ENCODE measurements around the gene KIAA1549.

Gene KIAA1549

GRCh38 chr7:138852469-138852868 is 128.7 kb downstream of the KIAA1549 start:
- no peak for DNase-seq (ENCODE audit: low read depth in 3 of 3)

- DNase-seq (ENCODE audit: low read depth in 3 of 3), result no peak
These were observed 131.5 kb downstream of the KIAA1549 start for GRCh38 chr7:138849701-138850100.

- DNase-seq (ENCODE audit: low read depth in 3 of 3), result no peak
These were observed 132.9 kb downstream of the KIAA1549 start for GRCh38 chr7:138848056-138848980.

- no peak for DNase-seq (ENCODE audit: low read depth in 3 of 3)
These were observed 135.5 kb downstream of the KIAA1549 start for GRCh38 chr7:138845711-138846110.

GRCh38 chr7:138843632-138844580 is 137.3 kb downstream of the KIAA1549 start:
- DNase-seq (ENCODE audit: low read depth in 3 of 3), result no peak

- no peak for DNase-seq (ENCODE audit: low read depth in 3 of 3)
These were observed 139.1 kb downstream of the KIAA1549 start for GRCh38 chr7:138842111-138842510.

- DNase-seq (ENCODE audit: low read depth in 3 of 3), result no peak
These were observed 143.0 kb downstream of the KIAA1549 start for GRCh38 chr7:138838166-138838565.

- DNase-seq (ENCODE audit: low read depth in 3 of 3), result no peak
These were observed 143.6 kb downstream of the KIAA1549 start for GRCh38 chr7:138837627-138838026.

GRCh38 chr7:138835087-138835486 is 146.1 kb downstream of the KIAA1549 start:
- DNase-seq (ENCODE audit: low read depth in 3 of 3), result no peak

- peak in 1 of 3 donors; percentile 7 for DNase-seq (ENCODE audit: low read depth in 3 of 3)
These were observed 146.6 kb downstream of the KIAA1549 start for GRCh38 chr7:138834583-138834982.

GRCh38 chr7:138833596-138833995 is 147.6 kb downstream of the KIAA1549 start:
- no peak for DNase-seq (ENCODE audit: low read depth in 3 of 3)

GRCh38 chr7:138832966-138833365 is 148.2 kb downstream of the KIAA1549 start:
- no peak for DNase-seq (ENCODE audit: low read depth in 3 of 3)

GRCh38 chr7:138829335-138829734 is 151.9 kb downstream of the KIAA1549 start:
- no peak for DNase-seq (ENCODE audit: low read depth in 3 of 3)

- no peak for DNase-seq (ENCODE audit: low read depth in 3 of 3)
These were observed 152.9 kb downstream of the KIAA1549 start for GRCh38 chr7:138828302-138828701.

- DNase-seq (ENCODE audit: low read depth in 3 of 3), result no peak
These were observed 156.0 kb downstream of the KIAA1549 start for GRCh38 chr7:138825049-138825721.

GRCh38 chr7:138822867-138823535 is 158.2 kb downstream of the KIAA1549 start:
- no peak for DNase-seq (ENCODE audit: low read depth in 3 of 3)

- DNase-seq (ENCODE audit: low read depth in 3 of 3), result no peak
These were observed 159.3 kb downstream of the KIAA1549 start for GRCh38 chr7:138821912-138822311.

GRCh38 chr7:138819625-138820024 is 161.6 kb downstream of the KIAA1549 start:
- no peak for DNase-seq (ENCODE audit: low read depth in 3 of 3)

GRCh38 chr7:138816650-138817049 is 164.5 kb downstream of the KIAA1549 start:
- DNase-seq (ENCODE audit: low read depth in 3 of 3), result no peak

- DNase-seq (ENCODE audit: low read depth in 3 of 3), result no peak
These were observed 166.3 kb downstream of the KIAA1549 start for GRCh38 chr7:138814816-138815332.

GRCh38 chr7:138813945-138814344 is 167.2 kb downstream of the KIAA1549 start:
- DNase-seq (ENCODE audit: low read depth in 3 of 3), result no peak
